NCI-H524 treated with DMSO at 0.1 percent for 48 hours (cell line): Measurements from ENCODE around the gene PPDPF.
"Not testable (repeated sequence)": the region's sequence is repeated elsewhere in the genome, so short reads cannot be mapped to it uniquely, and the experiment has no call there.

Source experiments
- DNase-seq: peaks from one replicate; lab custom pipeline; 2025; lab: John Stamatoyannopoulos, UW

The PPDPF gene

DNA sequence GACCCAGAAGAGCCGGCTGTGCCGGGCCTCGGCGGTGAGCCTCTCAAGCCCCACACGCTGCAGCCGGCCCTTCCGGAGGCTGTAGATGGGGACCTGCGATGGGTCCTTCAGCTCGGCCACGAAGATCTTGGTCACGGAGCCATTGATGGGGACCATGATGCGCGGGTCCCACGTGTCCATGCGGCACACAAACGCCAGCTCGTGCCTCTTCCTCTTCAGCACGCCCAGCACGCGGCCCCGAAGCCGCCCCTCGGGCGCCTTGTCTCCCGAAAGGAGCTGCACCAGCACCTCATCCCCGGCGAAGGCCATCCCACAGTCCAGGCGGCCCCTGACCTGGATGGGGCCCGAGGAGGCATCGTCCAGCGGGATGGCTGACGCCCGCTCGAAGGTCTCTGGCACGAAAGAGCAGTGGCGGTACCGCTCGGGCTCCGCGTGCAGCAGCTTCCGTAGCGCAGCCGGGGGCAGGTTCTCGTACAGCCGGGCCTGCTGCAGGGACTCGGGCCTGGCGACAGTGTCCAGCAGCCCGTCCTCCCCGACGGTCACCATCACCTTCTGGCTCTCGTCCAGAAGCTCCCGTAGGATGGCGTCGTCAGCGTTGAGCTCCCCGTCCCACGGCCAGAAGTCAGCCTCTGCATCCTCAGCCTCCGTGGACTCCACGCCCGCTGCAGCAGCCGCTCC lies 44.6 kb downstream of the PPDPF start:
- DNase-seq = no peak

DNA sequence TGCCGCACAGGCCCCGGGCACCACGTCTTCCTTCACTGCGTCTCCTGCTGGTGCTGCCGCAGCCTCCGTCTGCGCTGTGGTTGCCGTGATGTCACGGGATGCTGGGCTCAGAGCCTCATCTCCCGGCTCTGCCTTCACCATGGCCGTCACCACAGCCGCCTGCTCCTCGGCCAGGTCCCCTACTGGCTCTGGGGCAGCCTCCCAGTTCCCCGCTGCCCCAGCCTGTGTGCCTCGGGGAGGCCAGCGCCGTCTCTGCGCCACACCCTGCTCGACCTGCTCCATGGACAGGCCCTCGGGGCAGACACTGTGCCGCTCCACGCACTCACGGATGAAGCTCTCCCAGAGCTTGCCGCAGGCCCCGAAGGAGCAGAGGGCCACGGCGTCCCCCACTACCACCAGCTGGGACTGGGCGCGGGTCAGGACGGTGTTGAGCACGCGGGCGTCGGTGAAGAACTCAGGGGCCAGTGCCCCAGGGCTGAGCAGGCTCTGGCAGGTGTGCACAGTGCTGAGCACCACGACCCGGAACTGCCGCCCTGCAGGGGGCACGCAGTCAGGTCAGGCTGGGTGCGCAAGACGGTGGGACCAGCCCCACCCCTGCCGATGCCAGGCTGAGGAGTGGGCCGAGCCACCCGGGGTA lies 45.3 kb downstream of the PPDPF start:
- no peak for DNase-seq

- DNase-seq = no peak
These were observed 46.0 kb downstream of the PPDPF start for GRCh38 chr20:63566395-63567135.

GRCh38 chr20:63567136-63567385 lies 46.5 kb downstream of the PPDPF start:
- DNase-seq = no peak

DNA sequence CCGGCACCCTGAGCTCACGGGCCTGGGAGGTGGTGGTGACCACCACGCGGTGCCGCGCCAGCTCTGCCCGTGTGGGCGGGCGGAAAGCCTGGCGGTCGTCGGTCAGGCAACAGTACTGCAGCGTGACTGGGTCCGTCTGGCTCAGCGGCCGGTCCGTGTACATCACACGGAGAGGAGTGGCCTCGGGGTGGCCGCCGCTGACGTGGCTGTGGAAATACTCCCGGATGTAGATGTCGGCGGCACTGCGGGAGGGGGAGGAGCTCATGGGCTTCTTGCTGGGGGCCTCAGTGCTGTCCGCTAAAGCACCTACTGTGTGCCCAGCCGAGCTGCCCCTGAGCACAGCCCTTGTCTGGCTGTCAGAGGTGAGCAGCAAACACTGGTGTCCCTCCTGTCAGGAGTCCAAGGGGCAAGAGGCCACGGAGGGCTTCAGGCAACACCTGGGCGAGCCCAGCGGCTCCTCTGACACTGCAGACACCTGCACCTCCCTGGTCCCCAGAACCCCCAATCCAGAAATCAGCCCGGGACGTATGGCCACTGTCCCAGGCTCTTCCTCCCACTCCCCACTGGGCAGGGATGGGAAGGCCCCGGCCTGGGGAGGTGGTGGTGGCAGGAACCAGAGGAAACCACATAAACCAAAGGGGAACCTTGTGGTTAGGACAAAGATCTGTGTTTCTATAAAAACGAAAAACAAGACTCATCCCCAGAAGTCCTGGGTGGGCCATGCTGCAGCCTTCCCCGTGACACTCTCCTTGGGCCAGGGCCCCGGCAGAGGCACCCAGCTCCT lies 47.0 kb downstream of the PPDPF start:
- no peak for DNase-seq

- DNase-seq = no peak
These were observed 47.8 kb downstream of the PPDPF start for GRCh38 chr20:63568170-63568981.

DNA sequence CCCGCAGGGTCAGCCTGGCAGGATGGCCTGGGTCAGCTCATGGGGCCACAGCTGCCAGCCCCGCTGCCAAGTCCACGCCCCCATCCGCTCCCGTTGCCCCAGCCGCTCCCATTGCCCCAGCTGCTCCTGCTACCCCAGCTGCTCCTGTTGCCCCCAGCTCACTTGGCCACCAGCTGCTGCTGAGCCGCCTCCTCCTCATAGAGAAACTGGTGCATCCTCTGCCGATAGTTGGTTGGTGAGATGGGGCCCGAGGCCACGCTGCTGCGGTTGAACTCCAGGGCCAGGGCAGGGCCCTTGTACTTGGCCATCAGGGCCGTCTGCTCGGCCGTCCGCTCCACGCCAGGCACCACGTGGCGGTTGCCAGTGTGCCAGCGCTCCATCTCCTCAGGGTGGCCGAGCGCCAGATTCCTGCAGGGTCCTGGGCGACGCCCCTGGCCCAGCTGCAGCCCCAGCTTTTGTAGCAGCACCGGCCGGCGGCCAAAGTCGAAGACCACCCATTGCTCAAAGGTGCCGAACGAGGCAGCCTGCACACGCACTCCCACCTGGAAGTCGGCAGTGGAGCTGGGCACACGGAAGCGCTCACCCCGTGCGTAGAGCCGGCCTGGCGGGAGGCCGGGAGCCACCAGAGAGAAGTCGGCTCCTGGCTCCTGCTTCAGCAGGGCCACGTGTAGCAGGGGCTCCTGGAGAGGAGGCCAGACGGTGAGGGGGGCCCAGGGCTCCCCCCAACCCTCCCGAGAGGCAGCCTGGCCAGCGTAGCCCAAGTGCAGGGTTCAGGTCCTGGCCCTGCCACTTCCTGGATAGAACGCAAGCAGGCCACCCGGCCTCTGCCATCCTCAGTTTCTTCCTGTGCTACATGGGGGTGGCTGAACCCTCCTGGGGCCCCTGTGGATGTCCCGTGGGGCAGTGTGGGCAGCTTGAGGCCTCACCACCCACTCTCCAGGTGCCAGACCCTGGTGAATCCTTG lies 48.7 kb downstream of the PPDPF start:
- DNase-seq = no peak

- DNase-seq = no peak
These were observed 49.9 kb downstream of the PPDPF start for GRCh38 chr20:63570281-63571086.

GRCh38 chr20:63571087-63571478 lies 50.5 kb downstream of the PPDPF start:
- DNase-seq = not testable (repeated sequence)
